Activated naive CD4-positive, alpha-beta T cell treated with anti-CD3 and anti-CD28 coated beads, Interleukin-2, amount 50 U/mL, for 24 hours (primary cell): Measurements from ENCODE around the gene NME3.
A peak's percentile ranks its signal among the peaks of the same experiment; 100 is the strongest.

ENCODE experiments used
- H3K27ac Mint-ChIP-seq: one replicate; pipeline ENCODE4 v1.8.0; 2021; ENCODE audit warnings: mild to moderate bottlenecking, mixed read lengths
- H3K27me3 Mint-ChIP-seq: one replicate; pipeline ENCODE4 v1.8.0; 2021; ENCODE audit warnings: mixed read lengths
- H3K36me3 Mint-ChIP-seq: one replicate; pipeline ENCODE4 v1.8.0; 2021; ENCODE audit warnings: mixed read lengths
- H3K4me1 Mint-ChIP-seq: one replicate; pipeline ENCODE4 v1.8.0; 2021; ENCODE audit warnings: mixed read lengths
- H3K4me3 Mint-ChIP-seq: one replicate; pipeline ENCODE4 v1.8.0; 2021; ENCODE audit warnings: mild to moderate bottlenecking, mixed read lengths
- H3K9me3 Mint-ChIP-seq: one replicate; pipeline ENCODE4 v1.8.0; 2021; ENCODE audit warnings: mixed read lengths

NME3 gene

GRCh38 chr16:1771188-1771863, at the start of gene NME3:
Gene NME3 (minus strand): TSS chr16:1771543. CDS start chr16:1771534, 9 bp downstream.
- H3K27me3 Mint-ChIP-seq: no peaks in the 10 kb centered on the region
- H3K36me3 Mint-ChIP-seq: peaks cover 5% of the 10 kb centered on the region
- no peaks in the 10 kb centered on the region for H3K9me3 Mint-ChIP-seq
- peak within 1 kb of the TSS; percentile 99 for H3K27ac Mint-ChIP-seq
- H3K4me3 Mint-ChIP-seq: peak within 1 kb of the TSS; percentile 96
- H3K4me1 Mint-ChIP-seq: peaks cover 9% of the 10 kb centered on the region

GRCh38 chr16:1820946-1821290, 49.6 kb upstream of the NME3 start:
- no peaks in the 10 kb centered on the region for H3K36me3 Mint-ChIP-seq

DNA sequence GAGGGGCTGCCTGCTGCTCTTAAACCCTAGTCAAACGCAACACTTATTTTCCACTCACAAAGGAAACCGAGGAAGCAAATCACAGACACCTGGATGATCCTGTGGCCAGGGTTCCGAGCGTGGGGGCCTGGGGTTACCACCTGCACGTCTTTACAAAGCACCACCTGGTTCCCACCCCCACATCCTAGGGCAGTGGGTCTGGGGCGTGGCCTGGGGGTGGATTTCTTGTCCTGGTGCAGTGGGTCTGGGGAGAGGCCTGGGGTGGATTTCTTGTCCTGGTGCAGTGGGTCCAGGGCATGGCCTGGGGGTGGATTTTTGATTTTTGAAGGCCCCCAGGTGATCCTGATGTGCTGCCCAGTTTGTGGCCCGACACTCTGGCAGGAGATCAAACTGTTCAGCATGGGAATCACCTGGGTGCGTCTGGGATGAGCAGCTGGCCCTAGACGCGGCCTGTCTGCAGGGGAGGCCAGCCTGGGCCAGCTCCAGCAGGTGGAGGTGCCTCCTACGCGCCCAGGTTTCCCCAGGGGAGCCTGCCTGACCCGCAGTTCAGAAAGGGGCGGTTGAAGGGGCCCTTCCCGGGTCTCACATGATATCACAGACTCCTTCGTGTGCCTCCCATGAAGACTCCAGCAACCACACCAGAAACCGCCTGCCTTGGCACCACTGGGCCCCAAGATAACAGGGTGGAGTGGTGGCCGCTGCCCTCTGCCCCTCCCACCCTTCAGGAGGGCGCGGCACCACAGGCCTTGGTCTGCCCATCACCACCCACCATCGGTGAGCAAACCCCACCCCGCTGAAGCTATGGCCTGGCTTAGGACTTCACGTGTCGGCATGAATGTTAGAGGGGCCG, 49.0 kb upstream of the NME3 start:
- peaks cover 14% of the 10 kb centered on the region for H3K4me1 Mint-ChIP-seq
- H3K4me3 Mint-ChIP-seq: no peak overlapping the region
- no peaks in the 10 kb centered on the region for H3K9me3 Mint-ChIP-seq
- H3K27ac Mint-ChIP-seq: no peak overlapping the region
- peaks cover 2% of the 10 kb centered on the region for H3K36me3 Mint-ChIP-seq
- no peaks in the 10 kb centered on the region for H3K27me3 Mint-ChIP-seq

More at GRCh38 chr16:1820946-1821290, 49.6 kb upstream of the NME3 start:
- Mint-ChIP-seq H3K27ac (no peak overlapping the region), H3K4me3 (no peak overlapping the region), H3K4me1 (peaks cover 19% of the 10 kb centered on the region), H3K27me3 (no peaks in the 10 kb centered on the region), H3K9me3 (no peaks in the 10 kb centered on the region)

DNA sequence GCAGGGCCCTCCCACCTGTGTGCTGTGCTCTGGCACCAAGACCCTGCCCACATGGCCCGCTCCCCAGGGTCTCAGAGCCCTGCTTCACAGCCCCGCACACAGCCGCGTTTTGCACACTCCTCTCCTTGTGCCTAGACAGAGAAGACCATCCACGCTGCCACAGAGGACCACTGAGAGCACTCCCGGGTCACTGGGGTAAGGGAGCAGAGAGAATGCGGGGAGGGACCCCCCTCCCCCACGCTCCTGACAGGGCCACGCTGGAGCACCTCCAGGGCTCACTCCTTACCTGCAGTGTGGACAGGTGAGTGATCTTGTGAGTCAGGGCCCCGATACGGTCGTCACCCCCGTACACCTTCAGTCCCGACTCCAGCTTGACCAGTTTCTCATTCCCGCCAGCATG, 48.3 kb upstream of the NME3 start:
- Mint-ChIP-seq H3K27me3 (no peaks in the 10 kb centered on the region), H3K27ac (no peak overlapping the region), H3K9me3 (no peaks in the 10 kb centered on the region), H3K36me3 (peaks cover 2% of the 10 kb centered on the region), H3K4me3 (no peak overlapping the region), H3K4me1 (peaks cover 10% of the 10 kb centered on the region)

DNA sequence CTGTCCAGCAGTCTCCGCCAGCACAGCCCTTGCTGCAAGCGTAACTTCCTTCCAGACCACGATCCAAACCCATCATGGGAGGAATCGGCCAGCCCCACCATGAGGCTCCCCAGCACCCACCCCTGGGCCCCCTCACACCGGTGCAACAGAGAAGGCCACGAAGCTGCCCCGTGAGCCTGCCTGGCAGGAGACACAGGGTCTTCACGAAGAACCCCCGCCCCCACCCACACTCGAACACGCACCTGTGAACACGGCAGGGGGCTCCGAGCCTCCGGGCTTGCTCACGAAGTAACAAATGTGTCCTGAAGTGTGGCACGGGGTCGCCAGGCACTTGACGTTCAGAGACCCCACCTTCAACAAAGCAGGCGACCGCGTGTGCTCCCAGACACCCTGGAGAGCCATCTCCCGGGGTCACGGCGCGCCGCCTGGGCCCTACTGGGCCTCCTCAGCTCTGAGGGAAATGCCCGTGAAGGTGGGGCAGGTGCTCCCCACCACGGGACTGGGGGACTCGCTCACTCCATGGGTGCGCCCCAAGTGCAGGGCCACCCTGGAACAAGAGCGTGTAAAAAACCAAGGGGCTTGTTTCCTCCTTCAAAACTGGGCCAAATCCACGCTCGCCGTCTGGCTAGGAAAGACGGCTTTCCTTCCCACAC, 47.7 kb upstream of the NME3 start:
- Mint-ChIP-seq H3K27me3 (no peaks in the 10 kb centered on the region), H3K36me3 (peaks cover 2% of the 10 kb centered on the region), H3K27ac (no peak overlapping the region), H3K9me3 (no peaks in the 10 kb centered on the region), H3K4me3 (no peak overlapping the region), H3K4me1 (peaks cover 4% of the 10 kb centered on the region)

GRCh38 chr16:1818204-1818872, 47.0 kb upstream of the NME3 start:
- no peak overlapping the region for H3K4me3 Mint-ChIP-seq
- H3K27me3 Mint-ChIP-seq: no peaks in the 10 kb centered on the region
- H3K9me3 Mint-ChIP-seq: no peaks in the 10 kb centered on the region
- peaks cover 3% of the 10 kb centered on the region for H3K4me1 Mint-ChIP-seq
- H3K27ac Mint-ChIP-seq: no peak overlapping the region
- H3K36me3 Mint-ChIP-seq: peaks cover 2% of the 10 kb centered on the region

GRCh38 chr16:1817716-1818115, 46.4 kb upstream of the NME3 start:
- no peak overlapping the region for H3K27ac Mint-ChIP-seq
- H3K36me3 Mint-ChIP-seq: peaks cover 2% of the 10 kb centered on the region
- no peaks in the 10 kb centered on the region for H3K27me3 Mint-ChIP-seq
- H3K4me3 Mint-ChIP-seq: no peak overlapping the region
- H3K9me3 Mint-ChIP-seq: no peaks in the 10 kb centered on the region
- peaks cover 7% of the 10 kb centered on the region for H3K4me1 Mint-ChIP-seq

DNA sequence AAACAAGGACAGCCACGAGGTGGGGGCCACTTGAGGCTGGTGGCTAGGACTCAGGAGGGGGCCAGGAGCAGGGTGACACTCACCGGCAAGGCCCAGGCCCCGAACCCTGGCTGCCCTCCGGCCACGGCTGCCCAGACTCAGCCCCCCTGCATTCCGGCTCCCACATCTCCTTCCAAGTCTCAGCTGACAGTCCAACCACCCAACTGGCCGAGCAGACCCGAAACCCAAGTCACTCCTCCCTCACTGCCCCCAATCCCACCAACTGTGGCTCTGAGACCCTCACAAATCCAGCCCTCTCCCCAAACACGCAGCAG, 45.9 kb upstream of the NME3 start:
- Mint-ChIP-seq H3K36me3 (peaks cover 2% of the 10 kb centered on the region), H3K27ac (no peak overlapping the region), H3K4me1 (peaks cover 7% of the 10 kb centered on the region), H3K27me3 (no peaks in the 10 kb centered on the region), H3K9me3 (no peaks in the 10 kb centered on the region), H3K4me3 (no peak overlapping the region)

DNA sequence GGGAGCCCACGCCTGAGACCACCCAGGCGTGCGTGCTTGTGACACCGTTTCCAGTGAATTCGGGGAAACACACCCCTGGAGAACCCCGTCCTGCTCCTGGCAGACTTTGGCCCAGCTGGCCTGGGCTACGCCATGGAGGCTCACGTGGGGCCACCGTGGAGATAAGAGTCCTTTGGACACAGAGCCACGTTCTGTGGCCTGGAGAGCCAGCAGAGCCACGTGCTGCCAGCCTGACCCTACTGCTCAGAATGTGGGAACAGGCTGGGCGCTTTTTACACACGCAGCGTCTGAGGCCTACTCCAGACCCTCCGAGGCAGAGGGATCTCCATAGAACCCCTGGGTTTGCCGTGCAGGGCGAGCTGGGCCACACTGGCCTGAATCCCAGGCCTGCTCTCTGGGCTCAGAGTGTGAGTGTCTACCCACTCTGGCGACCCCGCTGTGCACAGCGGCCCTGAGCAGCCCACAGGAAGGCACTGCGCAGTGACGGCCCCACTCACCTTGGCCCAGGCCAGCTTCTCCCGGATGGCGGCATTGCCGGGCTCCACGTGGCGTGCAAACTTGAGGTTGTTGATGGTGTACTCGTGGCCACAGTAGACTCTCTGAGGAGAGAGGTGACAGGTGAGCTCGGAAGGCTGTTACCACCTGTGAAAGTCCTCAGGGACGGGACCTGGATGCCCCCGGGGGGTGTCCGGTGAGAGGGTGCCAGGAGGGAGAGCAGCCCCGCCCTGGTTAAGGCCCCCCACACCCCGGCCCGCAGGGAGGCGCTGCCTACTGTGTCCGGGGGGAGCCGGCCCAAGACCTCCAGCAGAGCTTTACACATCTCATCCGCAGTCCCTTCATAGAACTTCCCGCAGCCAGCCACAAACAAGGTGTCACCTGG, 45.3 kb upstream of the NME3 start:
- no peaks in the 10 kb centered on the region for H3K27me3 Mint-ChIP-seq
- H3K27ac Mint-ChIP-seq: no peak overlapping the region
- peaks cover 2% of the 10 kb centered on the region for H3K36me3 Mint-ChIP-seq
- H3K4me1 Mint-ChIP-seq: peaks cover 7% of the 10 kb centered on the region
- H3K4me3 Mint-ChIP-seq: no peak overlapping the region
- no peaks in the 10 kb centered on the region for H3K9me3 Mint-ChIP-seq

DNA sequence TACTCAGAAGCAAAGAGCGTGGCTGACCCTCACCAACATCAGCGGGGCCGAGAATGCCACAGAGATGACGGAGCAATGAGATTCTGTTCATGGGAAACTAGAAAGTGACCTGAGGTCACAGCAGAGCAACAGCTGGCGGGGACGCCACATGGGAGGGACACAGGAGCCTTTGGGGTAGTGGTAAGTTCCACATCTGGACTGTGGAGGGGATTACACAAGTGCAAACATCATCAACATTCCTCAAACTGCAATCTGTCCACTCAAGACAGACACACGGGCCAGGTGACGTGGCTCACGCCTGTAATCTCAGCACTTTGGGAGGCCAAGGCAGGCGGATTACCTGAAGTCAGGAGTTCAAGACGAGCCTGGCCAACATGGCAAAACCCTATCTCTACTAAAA, 44.1 kb upstream of the NME3 start:
- H3K4me1 Mint-ChIP-seq: peaks cover 7% of the 10 kb centered on the region
- no peak overlapping the region for H3K27ac Mint-ChIP-seq
- H3K36me3 Mint-ChIP-seq: peaks cover 2% of the 10 kb centered on the region
- no peak overlapping the region for H3K4me3 Mint-ChIP-seq
- no peaks in the 10 kb centered on the region for H3K27me3 Mint-ChIP-seq
- no peaks in the 10 kb centered on the region for H3K9me3 Mint-ChIP-seq

- H3K4me3 Mint-ChIP-seq: no peak overlapping the region
- peaks cover 7% of the 10 kb centered on the region for H3K4me1 Mint-ChIP-seq
- H3K9me3 Mint-ChIP-seq: no peaks in the 10 kb centered on the region
- no peaks in the 10 kb centered on the region for H3K27me3 Mint-ChIP-seq
- peaks cover 2% of the 10 kb centered on the region for H3K36me3 Mint-ChIP-seq
- H3K27ac Mint-ChIP-seq: no peak overlapping the region
Observed at GRCh38 chr16:1812732-1813163, 41.4 kb upstream of the NME3 start.

DNA sequence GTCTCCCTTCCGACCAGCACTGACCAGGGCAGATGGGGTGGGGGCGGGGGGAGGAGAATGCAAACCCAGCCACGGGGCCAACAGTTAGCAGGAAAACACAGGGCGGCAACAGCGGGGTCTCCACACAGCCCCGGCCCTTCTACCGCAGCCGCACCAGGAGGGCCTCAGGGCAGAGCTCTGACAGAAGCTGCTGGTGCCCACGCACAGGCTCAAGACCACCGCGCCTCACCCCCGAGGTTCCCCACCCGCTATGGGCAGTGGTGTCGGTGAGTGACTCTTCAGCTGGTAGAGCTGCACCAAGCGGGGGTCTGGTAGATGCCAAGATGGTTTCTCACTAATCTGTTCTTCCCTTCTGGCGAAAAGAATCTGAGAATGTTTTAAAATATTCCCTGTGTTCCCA, 39.2 kb upstream of the NME3 start:
- no peak overlapping the region for H3K4me3 Mint-ChIP-seq
- no peaks in the 10 kb centered on the region for H3K9me3 Mint-ChIP-seq
- H3K27ac Mint-ChIP-seq: no peak overlapping the region
- no peaks in the 10 kb centered on the region for H3K27me3 Mint-ChIP-seq
- H3K4me1 Mint-ChIP-seq: peaks cover 7% of the 10 kb centered on the region
- peaks cover 4% of the 10 kb centered on the region for H3K36me3 Mint-ChIP-seq

DNA sequence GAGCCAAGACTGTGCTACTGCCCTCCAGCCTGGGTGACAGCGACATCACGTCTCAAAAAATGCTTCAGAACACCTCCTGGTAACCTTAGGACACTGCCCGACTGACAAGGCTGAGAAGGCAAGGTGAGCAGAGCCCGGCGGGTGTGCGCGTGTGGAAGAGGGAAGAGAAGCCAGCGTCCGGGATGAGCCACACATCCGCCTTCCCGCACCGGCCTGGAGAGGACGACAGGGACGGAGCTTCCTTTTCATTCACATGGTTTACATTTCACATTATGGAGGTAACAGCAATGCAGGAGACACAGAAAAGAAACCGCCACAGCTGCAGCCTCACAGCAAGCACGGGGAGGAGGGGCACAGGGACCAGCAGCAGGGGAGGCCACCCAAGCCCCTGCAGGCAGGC, 38.8 kb upstream of the NME3 start:
- Mint-ChIP-seq H3K4me1 (peaks cover 7% of the 10 kb centered on the region), H3K36me3 (peaks cover 4% of the 10 kb centered on the region), H3K27me3 (no peaks in the 10 kb centered on the region), H3K27ac (no peak overlapping the region), H3K4me3 (no peak overlapping the region), H3K9me3 (no peaks in the 10 kb centered on the region)

- H3K27ac Mint-ChIP-seq: no peak overlapping the region
- peaks cover 7% of the 10 kb centered on the region for H3K4me1 Mint-ChIP-seq
- no peaks in the 10 kb centered on the region for H3K27me3 Mint-ChIP-seq
- H3K9me3 Mint-ChIP-seq: no peaks in the 10 kb centered on the region
- peaks cover 4% of the 10 kb centered on the region for H3K36me3 Mint-ChIP-seq
- H3K4me3 Mint-ChIP-seq: no peak overlapping the region
Observed at GRCh38 chr16:1809281-1809801, 38.0 kb upstream of the NME3 start.

- no peaks in the 10 kb centered on the region for H3K9me3 Mint-ChIP-seq
- H3K36me3 Mint-ChIP-seq: peaks cover 4% of the 10 kb centered on the region
- H3K4me1 Mint-ChIP-seq: peaks cover 7% of the 10 kb centered on the region
- no peak overlapping the region for H3K4me3 Mint-ChIP-seq
- no peak overlapping the region for H3K27ac Mint-ChIP-seq
- no peaks in the 10 kb centered on the region for H3K27me3 Mint-ChIP-seq
Observed at GRCh38 chr16:1808691-1809090, 37.3 kb upstream of the NME3 start.
